OCI-LY7 (cell line): Measurements from ENCODE around the gene TMEM135.

ENCODE experiments used
- EZH2phosphoT487 ChIP-seq: fragments of 200-600 bp; sonication (generic); IDR thresholded peaks from 2 replicates; pipeline ENCODE4 v1.6.1; 2018; ENCODE audit warnings: low read depth, borderline replicate concordance, mild to moderate bottlenecking, mixed run types, antibody characterized with exemption, low read length, moderate library complexity, mixed read lengths
- TF ChIP-seq, protein P1 (sequence below): fragments of 200-600 bp; sonication (generic); conservative IDR thresholded peaks from 2 replicates; pipeline ENCODE4 v1.5.1; 2014; ENCODE audit warnings: mild to moderate bottlenecking, antibody characterized with exemption, low read length, moderate library complexity, mixed read lengths

DNA sequence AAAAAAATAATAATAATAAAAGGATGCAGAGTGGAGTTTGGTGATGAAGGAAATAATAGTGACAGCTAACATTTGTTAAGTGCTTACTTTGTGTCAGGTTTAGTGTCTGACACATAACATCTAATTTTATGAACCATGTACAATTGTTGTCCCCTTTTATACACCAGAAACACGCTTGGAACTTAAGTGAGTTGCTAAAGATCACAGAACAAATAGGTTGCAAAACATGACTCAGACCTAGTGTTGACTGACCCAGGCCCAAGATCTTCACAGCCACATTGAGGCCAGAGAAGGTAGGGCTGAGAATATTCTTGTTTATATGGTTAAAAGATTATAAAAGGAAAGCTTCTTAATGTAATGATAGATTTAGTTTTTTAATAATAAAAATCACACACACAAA is 25.6 kb upstream of the TMEM135 start:
- TF ChIP-seq, protein P1, sequence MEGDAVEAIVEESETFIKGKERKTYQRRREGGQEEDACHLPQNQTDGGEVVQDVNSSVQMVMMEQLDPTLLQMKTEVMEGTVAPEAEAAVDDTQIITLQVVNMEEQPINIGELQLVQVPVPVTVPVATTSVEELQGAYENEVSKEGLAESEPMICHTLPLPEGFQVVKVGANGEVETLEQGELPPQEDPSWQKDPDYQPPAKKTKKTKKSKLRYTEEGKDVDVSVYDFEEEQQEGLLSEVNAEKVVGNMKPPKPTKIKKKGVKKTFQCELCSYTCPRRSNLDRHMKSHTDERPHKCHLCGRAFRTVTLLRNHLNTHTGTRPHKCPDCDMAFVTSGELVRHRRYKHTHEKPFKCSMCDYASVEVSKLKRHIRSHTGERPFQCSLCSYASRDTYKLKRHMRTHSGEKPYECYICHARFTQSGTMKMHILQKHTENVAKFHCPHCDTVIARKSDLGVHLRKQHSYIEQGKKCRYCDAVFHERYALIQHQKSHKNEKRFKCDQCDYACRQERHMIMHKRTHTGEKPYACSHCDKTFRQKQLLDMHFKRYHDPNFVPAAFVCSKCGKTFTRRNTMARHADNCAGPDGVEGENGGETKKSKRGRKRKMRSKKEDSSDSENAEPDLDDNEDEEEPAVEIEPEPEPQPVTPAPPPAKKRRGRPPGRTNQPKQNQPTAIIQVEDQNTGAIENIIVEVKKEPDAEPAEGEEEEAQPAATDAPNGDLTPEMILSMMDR = no peak
- TF ChIP-seq EZH2phosphoT487 = no peak
